K562 (cell line): ENCODE results near the gene MCCC2. TPM values are rescaled to one million over a fixed set of nuclear protein-coding genes. Genes with fewer than 3 reads are reported as not detected.

ENCODE experiments used
- ARID4B ChIP-seq: sonication (generic); formaldehyde crosslinking; IDR thresholded peaks from 2 replicates; pipeline ENCODE4 v1.8.0; 2022; ENCODE audit warnings: mild to moderate bottlenecking, missing genetic modification reagents
- BRD4 ChIP-seq: fragments of 200-600 bp; sonication (generic); IDR thresholded peaks from 2 replicates; pipeline ENCODE4 v1.6.1; 2017; ENCODE audit warnings: inconsistent platforms
- HES1 ChIP-seq: fragments of 450-650 bp; IDR thresholded peaks from 2 replicates; pipeline ENCODE4 v1.6.1; 2016; ENCODE audit warnings: low read depth, mild to moderate bottlenecking, moderate library complexity
- ILF3 ChIP-seq: fragments of 450-650 bp; IDR thresholded peaks from 2 replicates; pipeline ENCODE4 v1.6.1; 2018; ENCODE audit warnings: antibody characterized with exemption, mild to moderate bottlenecking, moderate library complexity, borderline replicate concordance
- MCM5 ChIP-seq: fragments of 450-650 bp; IDR thresholded peaks from 2 replicates; pipeline ENCODE4 v1.6.1; 2016; ENCODE audit warnings: low read depth
- NCOA4 ChIP-seq: fragments of 450-650 bp; IDR thresholded peaks from 2 replicates; pipeline ENCODE4 v1.6.1; 2018; ENCODE audit warnings: mild to moderate bottlenecking; ENCODE audit not compliant: partially characterized antibody
- NR2F6 ChIP-seq: fragments of 450-650 bp; formaldehyde crosslinking; IDR thresholded peaks from 2 replicates; pipeline ENCODE4 v1.4.0; 2020; ENCODE audit warnings: mild to moderate bottlenecking
- ZMIZ1 ChIP-seq, 2 experiments: fragments of 150-350 bp in 1 of 2; IDR thresholded peaks; 2 replicates each; pipeline ENCODE4 v1.6.1; 2012 to 2016; ENCODE audit warnings: low read depth in 2 of 2, low read length in 2 of 2, mild to moderate bottlenecking in 1 of 2, moderate library complexity in 1 of 2
- ZNF23 ChIP-seq: fragments of 250-450 bp; sonication (Bioruptor Pico); IDR thresholded peaks from 2 replicates; pipeline ENCODE4 v1.4.0; 2020; ENCODE audit warnings: mild to moderate bottlenecking
- ZNF445 ChIP-seq: fragments of 250-450 bp; sonication (Bioruptor Pico); IDR thresholded peaks from 2 replicates; pipeline ENCODE4 v1.4.0; 2020; ENCODE audit warnings: low read depth, mild to moderate bottlenecking, moderate library complexity
- polyA plus RNA-seq, 8 experiments: library from polyadenylated mRNA; depleted of rRNA in 4 of 8; stranded (reverse) in 5 of 8; unstranded in 3 of 8; fragments of >200 nt; fragmentation: Nextera tagmentation in 2 of 8; fragmentation: Illumina TruSeq in 1 of 8; extraction: Ambion mirVana in 2 of 8; extraction: Trizol in 1 of 8; gene quantifications; 2 replicates each; pipeline versions ENCODE4 v1.2.1 to v1.2.3, GENCODE V29; 2011 to 2014; ENCODE audit warnings: inconsistent platforms in 1 of 8, missing spikeins in 1 of 8
- total RNA-seq, 7 experiments: library from RNA; depleted of rRNA in 6 of 7; stranded (reverse); fragments of >200 nt in 6 of 7; fragmentation: Illumina TruSeq in 2 of 7; extraction: Trizol in 2 of 7; gene quantifications; 2 replicates each; pipeline versions ENCODE4 v1.2.1 to v1.2.3, GENCODE V29; 2011 to 2021; ENCODE audit warnings: low replicate concordance in 1 of 7
- TF ChIP-seq, protein P1 (sequence below): fragments of 250-450 bp; sonication (Bioruptor Pico); IDR thresholded peaks from 2 replicates; pipeline ENCODE4 v1.6.1; 2021; ENCODE audit warnings: mild to moderate bottlenecking
- TF ChIP-seq, protein P2 (sequence below): fragments of 450-650 bp; IDR thresholded peaks from 2 replicates; pipeline ENCODE4 v1.6.1; 2017; ENCODE audit warnings: antibody characterized with exemption
- TF ChIP-seq, protein P3 (sequence below): fragments of 250-450 bp; sonication (Bioruptor Pico); IDR thresholded peaks from 2 replicates; pipeline ENCODE4 v1.5.1; 2021; ENCODE audit warnings: mild to moderate bottlenecking

The MCCC2 gene
- total and polyA plus RNA-seq, 9 of the 15 experiments (the other 6 are each of a cell fraction or from before 2014, with no cell fraction given): 17.1 to 77.9 (median 52.5) TPM

GRCh38 chr5:71586941-71587765, at the start of gene MCCC2 (continued):
- TF ChIP-seq ARID4B (CRISPR knock-in tag) (peak; percentile 80; the same call in 1 of the 2 replicates), MCM5 (no peak), NCOA4 (no peak), ZNF445 (CRISPR knock-in tag) (no peak), NR2F6 (CRISPR knock-in tag) (no peak), HES1 (peak; percentile 59; the same call in 1 of the 2 replicates), ZMIZ1 (IDR thresholded peaks at IDR 0.05; ENCODE audit: low read depth in 2 of 2, low read length in 2 of 2) (no peak), BRD4 (no peak), ZNF23 (CRISPR knock-in tag) (no peak), ILF3 (no peak)
- TF ChIP-seq, protein P1, sequence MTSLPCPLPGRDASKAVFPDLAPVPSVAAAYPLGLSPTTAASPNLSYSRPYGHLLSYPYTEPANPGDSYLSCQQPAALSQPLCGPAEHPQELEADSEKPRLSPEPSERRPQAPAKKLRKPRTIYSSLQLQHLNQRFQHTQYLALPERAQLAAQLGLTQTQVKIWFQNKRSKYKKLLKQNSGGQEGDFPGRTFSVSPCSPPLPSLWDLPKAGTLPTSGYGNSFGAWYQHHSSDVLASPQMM (CRISPR knock-in tag): no peak
- TF ChIP-seq, protein P2, sequence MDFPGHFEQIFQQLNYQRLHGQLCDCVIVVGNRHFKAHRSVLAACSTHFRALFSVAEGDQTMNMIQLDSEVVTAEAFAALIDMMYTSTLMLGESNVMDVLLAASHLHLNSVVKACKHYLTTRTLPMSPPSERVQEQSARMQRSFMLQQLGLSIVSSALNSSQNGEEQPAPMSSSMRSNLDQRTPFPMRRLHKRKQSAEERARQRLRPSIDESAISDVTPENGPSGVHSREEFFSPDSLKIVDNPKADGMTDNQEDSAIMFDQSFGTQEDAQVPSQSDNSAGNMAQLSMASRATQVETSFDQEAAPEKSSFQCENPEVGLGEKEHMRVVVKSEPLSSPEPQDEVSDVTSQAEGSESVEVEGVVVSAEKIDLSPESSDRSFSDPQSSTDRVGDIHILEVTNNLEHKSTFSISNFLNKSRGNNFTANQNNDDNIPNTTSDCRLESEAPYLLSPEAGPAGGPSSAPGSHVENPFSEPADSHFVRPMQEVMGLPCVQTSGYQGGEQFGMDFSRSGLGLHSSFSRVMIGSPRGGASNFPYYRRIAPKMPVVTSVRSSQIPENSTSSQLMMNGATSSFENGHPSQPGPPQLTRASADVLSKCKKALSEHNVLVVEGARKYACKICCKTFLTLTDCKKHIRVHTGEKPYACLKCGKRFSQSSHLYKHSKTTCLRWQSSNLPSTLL: no peak
- TF ChIP-seq, protein P3, sequence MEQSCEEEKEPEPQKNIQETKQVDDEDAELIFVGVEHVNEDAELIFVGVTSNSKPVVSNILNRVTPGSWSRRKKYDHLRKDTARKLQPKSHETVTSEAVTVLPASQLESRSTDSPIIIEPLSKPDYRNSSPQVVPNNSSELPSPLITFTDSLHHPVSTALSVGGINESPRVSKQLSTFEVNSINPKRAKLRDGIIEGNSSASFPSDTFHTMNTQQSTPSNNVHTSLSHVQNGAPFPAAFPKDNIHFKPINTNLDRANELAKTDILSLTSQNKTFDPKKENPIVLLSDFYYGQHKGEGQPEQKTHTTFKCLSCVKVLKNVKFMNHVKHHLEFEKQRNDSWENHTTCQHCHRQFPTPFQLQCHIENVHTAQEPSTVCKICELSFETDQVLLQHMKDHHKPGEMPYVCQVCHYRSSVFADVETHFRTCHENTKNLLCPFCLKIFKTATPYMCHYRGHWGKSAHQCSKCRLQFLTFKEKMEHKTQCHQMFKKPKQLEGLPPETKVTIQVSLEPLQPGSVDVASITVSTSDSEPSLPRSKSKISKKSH: no peak
